Smooth muscle cell of the brain vasculature (primary cell): ENCODE measurements around the gene AGAP3.

ENCODE experiments used
- DNase-seq: peaks from one replicate; pipeline ENCODE4 v3.0.0-alpha.2; 2012; ENCODE audit warnings: low read depth, low spot score

Gene AGAP3

DNA sequence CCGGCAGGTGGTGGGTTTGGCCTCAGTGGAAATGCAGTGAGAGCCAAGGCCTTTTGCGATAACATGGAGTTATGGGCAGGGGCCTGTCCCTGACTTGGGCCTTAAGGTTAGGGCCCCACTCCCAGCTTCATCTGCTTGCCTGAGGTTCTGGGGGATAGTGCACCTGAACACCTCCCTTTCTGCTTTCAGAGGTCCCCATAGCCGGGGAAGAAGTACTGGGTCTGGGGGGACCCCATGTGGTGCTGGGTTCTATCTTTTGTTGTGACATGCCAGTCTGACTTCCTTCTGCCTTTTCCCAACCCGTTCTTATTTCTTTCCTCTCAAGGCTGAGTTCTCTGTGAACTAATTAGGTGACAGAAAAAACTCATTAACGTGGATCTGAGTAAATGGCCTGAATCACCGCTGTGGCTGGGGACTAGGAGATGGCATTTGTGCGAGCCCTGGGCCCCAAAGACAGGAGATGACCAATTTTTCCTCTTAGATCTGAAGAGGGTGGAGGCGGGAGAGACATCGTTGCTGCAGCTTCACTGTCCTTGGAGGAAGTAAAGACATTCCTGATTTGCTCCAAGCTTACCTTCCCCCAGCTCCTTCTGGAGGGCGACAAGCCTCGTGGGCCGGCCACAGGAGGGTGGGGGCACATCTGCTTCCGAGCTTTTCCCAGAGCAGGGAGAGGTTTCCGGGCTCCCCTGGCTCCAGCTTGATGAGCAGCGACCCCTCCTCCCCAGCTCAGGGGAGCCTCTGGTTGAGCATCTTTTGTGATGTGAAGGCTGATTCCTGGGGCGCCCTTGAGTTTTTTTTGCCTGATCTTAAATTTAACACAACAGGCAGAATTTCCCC lies 2.0 kb downstream of the AGAP3 start:
- no peak for DNase-seq

DNA sequence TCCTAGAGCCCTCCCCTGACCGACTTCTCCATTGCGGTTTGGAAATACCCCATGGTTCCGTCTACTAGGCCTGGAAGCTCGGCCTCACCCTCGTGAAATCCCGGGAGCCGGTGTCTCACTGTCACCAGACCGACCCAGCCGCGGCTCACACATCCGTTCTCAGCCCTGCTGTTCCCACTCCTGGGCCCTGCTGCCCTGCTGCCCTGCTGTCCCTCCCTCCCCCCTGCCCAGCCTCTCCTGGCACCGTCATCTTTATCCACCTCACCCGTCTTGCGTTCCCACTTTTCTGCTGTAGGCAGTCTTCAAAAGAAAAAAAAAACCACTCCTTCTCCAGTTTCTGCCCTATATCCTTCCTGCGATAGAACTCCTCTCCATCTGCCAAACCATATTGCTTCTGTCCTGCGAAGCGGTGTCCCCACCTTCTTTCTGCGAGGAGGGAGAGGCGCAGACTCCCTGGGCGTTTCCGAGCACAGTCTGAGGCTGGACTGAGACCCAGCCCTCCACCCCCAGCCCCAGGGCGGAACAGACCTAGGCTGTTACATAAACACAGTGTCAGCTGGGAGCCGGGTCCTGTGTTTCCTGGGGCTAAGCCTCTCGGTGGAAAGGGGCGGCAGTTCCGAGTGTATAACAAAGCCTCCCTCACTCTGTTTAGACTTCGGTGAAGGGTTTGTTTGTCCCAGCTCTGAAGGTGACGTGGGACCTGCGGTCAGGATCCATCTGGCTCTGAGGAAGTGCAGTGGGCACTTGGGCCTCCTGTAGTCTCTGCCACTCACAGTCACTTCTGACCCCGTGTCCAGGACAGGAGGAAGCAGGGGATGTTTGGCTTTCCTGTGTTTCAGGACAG lies 2.8 kb downstream of the AGAP3 start:
- DNase-seq = peak; percentile 31

DNA sequence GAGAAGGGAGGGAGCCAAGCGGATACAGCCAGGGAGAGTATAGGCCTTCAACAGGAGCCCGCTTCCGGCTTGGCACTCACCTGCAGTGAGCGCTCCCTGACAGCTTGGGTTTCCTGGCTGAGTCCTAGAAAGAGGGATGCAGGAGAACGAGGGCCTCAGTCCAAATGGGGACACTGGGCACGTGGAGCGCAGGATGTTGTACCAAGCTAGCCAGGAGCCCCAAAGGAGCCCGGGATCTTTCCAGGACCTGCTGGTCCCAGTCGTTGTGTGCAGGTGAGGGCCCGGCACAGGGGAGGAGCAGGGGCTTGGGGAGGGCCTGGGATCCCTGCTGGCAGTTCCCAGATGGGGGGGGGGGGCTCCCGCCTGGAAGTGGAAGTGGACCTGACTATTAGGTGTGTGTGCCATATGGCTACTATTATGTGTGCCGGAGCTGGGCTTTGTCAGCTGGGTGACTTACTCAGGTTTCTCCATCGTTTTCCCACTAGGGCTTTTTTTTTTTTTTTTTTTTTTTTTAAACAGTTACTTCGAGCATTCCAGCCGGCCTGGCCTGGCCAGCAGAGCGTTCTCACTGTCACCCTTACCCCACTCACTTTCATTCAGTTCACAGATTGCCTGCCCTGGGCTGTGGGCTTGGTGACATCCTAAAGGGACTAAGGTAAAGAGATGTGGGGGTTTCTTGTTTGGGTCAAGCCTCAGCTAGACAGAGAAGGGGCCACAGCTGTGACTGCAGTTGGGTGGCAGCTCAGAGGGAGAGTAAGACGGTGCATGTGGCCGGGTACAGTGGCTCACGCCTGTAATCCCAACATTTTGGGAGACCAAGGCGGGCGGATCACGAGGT lies 3.8 kb downstream of the AGAP3 start:
- DNase-seq = no peak

DNA sequence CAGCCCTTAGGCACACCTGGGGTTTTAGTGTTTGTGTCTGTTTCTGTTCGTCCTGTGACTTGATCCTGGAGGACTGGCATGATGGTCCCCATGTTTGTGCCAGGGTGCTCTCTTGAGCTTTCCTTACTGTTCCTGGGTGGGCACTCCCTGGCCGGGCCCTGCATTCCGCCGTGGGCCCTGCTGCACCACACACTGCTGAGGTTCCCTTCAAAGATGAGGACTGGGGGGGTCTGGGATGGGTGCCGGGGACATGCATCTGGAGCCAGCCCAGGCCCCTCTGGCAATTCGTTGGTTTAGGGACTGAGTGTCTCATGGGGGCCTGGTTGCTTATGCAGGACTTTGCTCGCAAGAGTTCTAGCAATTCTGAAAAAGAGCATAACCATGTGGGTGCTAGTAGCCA lies 4.7 kb downstream of the AGAP3 start:
- DNase-seq = no peak

DNA sequence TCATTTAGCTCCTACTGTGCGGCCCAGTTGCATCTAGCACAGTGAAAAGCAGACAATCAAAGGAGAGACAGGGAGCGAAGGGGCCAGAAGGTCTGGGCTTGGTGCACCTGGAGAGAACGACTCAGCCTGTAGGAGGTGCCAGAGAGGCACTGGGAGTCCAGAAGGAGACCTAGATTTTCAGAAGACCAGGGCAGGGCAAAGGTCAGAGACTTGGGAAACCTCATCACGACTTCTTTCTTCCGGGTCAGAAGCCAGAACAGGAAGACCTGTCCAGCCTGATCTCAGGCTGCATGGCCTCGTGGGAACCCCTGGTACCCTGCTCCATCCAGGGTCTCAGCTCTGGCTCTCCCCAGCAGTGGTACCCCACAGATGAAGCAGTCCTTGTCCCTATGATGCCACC lies 5.2 kb downstream of the AGAP3 start:
- no peak for DNase-seq

DNA sequence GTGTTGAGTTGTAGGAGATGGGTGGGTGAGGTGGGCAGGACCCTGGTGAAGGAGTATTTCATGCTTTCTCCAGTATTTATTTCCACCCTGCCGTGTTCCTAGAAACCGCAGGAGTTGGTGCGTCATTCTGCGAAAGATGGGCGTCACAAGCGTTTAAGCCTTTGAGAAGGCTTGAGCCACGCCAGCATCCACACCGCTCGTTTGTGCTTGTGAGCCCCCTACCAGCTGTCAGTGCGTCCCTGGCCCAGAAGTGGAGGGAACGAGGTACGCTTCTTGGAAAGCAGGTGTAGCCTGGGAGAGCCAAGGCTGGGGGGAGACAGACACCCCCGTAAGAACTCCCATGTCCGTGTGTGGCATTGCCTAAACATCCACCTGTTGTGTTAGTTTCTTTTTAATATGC lies 5.7 kb downstream of the AGAP3 start:
- DNase-seq = no peak

DNA sequence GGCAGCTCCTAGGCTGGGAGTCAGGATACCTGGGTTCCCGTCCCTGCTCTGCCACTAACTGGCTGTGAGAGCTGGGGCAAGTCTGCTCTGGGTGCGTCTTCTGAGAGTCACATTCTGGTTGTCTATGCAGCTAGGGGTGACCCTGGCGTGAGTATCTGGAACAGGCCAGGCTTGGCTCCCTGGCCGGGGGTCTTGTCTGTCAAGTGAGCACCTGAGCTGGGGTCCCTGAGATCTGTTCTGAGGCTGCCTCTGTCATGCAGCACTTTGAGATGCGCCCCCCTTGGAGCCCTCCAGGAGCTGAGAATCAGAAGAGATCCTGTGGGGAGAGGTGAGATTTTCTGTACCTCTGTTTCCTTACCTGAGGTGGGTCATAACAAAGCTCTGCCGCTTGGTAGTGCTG lies 7.5 kb downstream of the AGAP3 start:
- no peak for DNase-seq

DNA sequence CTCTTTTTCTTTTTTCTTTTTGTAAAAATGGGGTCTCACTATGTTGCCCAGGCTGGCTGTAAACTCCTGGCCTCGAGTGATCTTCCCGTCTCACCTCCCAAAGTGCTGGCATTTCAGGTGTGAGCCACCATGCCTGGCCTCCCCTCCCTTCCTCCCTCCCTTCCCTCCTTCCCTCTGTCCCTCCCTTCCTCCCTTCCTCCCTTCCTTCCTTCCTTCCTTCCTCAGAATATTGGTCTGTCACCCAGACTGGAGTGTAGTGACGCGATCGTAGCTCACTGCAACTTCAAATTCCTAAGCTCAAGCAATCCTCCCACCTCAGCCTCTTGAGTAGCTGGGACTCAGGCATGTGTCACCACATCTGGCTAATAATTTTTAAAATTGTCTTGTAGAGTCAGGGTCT lies 8.4 kb downstream of the AGAP3 start:
- DNase-seq = no peak

DNA sequence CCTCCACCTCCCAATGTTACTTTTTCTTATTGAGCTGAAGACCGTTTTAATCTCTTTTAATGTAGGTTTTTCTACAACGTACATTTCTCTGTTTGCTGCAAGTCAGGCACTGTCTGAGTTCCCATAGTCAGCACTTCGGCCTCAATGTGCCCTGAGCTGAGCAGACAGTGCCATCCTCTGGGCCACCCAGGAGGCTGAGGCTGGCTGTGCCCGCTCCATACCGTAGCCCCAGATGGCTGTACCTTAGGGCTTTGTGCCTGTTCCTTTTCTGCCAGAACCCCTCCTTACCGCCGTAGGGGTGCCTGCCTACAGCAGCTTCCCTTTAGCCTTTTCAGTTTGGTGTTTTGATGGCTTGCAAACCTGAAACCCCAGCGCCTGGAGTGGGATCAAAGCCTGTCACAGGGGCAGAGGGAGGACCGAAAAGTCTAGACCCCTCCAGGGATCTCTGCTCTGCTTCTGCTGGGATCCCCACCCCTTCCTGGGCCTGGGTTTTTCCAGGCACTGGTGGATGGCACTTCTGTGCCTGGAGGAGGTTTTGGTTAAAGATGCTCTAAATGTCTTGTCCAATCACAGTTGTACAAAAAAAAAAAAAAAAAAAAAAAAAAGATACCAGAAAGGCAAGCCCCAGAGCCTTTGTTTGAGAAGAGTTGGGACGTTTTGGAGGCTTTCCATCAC lies 9.0 kb downstream of the AGAP3 start:
- no peak for DNase-seq

DNA sequence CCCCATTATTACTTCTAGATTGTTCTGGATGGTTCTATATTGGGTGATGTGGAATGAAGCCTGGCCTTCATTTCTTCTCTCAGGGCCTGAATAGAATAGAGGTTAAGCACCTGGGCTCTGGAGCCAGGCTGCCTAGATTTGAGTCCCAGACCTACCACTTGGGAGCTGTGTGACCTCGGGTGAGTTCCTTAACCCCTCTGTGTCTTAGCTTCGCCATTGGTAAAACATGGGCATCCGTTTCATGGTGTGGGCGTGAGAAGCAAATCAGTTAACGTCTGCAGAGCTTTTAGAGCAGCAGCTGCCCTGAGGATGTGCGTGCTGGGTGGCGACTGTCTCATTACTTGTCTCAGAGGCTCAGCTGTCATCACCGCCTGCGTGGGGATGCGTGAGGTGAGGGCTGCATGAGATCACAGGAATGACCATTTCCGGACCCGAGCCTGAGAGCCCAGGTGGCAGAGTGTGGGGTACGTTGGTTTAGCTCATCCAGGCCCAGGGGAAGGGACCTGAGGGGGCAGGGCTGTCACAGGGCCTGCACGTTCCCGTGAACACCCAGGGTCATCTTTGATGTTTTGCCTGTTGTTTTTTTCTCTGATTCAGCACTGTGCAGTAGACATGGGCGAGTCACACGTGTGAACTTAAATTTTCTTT lies 9.7 kb downstream of the AGAP3 start:
- no peak for DNase-seq

DNA sequence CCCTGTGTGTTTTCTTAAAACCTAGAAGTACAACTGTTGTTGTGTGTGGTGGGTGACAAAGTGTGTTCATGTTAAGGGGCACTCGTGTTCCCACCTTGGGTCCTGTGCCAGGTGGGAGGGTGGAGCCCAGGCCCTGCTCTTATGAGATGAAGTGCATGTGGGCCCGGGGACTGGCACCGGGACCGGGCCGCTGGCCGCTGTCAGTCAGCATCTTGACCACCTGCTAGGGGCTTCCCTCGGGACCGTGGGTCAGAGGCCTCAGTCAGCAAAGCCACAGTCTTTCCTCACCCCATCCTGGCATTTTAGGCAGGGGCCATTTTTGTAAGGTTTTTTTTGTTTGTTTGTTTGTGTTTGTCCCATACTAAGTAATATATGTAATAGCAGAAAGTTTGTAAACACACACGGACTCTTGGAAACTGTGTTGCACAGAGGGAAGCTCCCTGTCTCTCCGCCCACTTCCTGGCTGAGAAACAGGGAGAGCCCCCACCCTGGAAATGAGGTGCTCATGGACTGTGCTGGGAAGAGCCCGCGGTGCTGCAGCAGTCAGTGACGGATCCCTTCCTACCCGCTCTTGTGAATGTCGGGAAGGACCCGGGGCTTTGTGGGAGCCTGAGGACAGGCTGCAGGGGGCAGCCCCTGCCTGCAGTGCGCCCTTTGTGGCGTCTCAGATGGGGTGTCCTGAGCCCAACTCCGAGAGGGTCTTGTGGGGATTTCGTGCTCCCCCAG lies 13.4 kb downstream of the AGAP3 start:
- DNase-seq = no peak

DNA sequence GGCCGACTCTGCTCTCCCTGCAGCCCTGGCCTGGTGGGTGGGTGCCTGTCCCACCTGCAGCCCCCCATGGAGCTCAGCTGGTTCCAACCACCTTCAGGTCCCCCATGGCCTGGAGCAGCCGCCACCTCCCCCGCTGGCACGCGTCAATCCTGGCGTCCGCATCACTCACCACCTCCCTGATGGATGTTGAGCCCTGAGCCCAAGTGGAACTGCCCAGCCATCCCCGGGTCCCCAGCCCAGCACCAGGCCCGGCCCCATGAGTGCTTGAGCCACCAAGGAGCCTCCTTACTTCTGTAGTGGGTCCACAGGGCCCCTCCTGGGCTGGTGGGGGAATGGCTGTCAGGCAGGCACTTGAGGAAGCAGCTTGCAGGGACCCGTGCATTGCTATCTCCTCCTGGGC lies 14.6 kb downstream of the AGAP3 start:
- DNase-seq = no peak

DNA sequence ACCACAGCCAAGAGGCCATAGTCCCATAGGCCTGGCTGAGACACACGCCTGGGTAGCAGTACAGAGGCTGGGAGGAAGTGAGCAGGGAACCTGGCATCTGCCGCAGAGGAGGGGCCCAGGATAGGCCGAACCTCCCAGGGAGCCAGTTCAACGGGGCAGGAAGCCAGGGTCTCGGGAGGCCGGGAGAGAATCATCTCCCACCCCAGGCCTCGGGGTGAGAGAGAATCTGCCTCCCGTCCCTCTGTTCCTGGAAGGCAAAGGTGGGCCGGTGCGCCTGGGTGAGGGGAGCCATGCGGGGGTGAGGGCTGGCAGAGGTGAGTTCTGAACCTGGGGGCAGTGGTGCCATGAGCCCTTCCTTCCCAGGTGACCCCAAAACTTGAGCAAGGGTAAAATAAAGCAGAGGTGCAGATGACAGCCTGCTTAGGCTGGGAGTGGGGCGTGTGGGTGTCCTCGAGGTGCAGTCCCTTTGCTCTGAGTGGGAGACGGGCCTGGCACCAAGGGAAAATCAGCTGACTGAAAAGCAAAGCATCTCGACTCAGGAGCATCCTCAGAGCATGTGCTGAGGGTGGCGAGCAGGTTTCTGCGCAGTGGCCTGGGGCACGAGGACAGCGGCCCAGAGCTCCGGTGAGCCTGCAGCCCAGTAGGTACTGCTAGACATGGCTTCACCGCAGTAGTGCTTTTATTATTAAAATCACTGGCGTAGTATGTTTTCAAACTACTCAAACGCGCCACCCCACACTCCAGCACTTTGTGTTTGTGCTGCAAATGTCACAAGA lies 15.5 kb downstream of the AGAP3 start:
- no peak for DNase-seq

DNA sequence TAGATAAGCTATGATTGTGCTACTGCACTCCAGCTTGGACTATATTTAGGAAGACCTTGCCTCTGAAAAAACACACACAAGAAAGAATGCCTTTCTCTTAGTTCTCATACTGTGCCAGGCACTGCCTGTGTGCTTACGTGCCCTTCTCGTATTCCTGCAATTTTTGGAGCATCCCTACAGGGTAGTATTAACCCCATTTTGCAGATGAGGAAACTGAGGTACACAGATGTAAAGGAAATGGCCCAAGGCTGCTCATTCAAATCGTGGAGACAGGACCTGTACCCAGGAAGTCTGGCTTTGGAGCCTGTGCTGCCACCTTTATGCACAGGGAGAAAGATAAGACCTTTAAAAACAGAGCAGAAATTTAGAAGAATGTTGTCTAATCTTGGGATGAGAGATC lies 16.7 kb downstream of the AGAP3 start:
- DNase-seq = no peak

DNA sequence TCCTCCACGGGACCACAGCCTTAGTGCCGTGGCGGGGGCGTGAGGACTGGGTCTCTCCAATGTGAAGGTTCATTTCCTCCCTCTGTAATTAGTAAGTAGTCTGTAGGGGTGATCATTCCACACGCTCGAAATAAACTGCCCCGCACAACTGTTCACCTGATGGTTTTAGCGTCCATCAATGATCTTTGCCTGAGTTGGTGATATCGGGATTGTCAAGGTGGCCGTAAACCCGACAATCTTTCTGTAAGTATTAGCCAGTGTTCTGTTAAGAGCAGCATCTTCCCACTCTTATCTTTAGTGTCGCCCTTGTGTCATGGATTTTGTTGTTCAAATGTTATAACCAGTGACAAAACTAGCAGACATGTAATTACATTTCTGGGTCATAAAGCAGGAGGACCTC lies 17.7 kb downstream of the AGAP3 start:
- no peak for DNase-seq

DNA sequence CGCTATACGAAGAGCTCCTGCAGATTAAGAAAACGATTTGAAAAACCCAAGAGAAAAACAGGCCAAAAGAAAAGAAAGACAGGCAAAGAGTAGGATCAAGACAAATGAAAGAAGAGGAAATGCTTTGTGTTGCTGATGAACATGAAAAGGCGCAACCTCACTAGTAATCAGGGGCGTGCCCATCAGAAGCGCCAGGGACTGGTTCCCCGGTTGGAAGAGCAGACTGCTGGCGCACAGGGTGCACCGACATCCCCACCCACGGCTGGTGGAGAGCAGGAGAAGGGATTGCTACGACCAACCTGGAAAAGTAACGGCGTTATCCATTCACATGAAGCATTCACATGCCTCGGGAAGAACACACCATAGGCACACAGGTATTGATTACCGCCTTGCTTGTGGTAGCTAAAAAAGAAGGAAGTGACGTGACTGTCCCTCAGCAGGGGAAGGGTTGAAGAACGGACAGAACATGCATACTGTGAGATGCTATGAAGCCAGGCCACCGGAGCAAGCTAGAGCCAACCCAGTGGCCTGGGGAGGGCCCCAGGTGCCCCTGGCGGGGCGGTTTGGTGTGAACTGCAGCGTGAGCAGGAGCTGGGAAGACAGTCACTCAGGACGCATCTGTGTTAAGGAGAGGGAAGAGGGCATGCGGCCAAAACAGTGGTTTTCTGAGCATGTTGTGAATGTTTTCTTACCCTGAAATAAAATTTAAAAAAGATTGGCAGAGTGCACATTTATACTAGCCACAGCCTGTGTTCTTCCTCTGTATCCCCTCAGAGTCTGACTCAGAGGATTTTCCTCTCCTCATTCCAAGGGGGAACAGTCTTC lies 18.3 kb downstream of the AGAP3 start:
- no peak for DNase-seq

DNA sequence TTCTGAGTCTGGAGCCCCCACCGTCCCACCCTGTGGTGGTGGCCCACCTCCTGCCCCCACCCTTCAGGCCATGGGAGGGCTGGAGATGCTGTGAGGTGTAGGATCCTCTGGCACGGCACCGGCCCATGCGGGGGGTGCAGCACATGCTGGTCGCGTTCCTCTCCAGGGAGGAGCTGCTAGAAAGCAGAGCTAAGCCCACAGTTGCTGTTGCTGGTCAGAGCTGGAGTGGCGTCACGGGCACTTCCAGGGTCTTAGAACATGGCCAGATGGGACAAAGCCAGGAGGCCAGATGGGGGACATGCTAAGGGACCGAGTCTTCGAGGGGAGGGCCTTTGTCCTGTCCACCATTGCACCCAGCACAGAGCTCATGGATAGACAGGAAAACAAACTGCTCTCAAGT lies 21.6 kb downstream of the AGAP3 start:
- DNase-seq = no peak
